ENCODE results near the gene FAM120C. TPM values are rescaled to one million over a fixed set of nuclear protein-coding genes. Genes with fewer than 3 reads are reported as not detected.

FAM120C gene
- total and polyA plus RNA-seq, 2 donors = 4.2 to 6.9 TPM

GRCh38 chrX:54029529-54030143 lies 153.4 kb downstream of the FAM120C start:
- DNase-seq (ENCODE audit: low read depth in 6 of 9, low spot score in 9 of 9) = no peak
- H3K4me1 ChIP-seq (ENCODE audit: control insufficient read depth in 2 of 2, insufficient read depth in 2 of 2, low read length in 2 of 2) = no peaks in the 10 kb centered on the region
- WGBS = 92% methylated on average over 10 of the region's 10 CpGs
- H3K4me3 ChIP-seq (ENCODE audit: low read length in 2 of 2) = no peak overlapping the region
- H3K36me3 ChIP-seq (ENCODE audit: control insufficient read depth in 2 of 2, insufficient read depth in 2 of 2, low read length in 1 of 2) = peaks cover 28 to 48% of the 10 kb centered on the region in 2 donors
- no peaks in the 10 kb centered on the region for H3K27me3 ChIP-seq (ENCODE audit: control insufficient read depth in 2 of 2, insufficient read depth in 1 of 2, low read length in 1 of 2)
- no peaks in the 10 kb centered on the region for H3K9me3 ChIP-seq (ENCODE audit: control insufficient read depth in 2 of 2, insufficient read depth in 1 of 2, low read length in 1 of 2)
- H3K27ac ChIP-seq (ENCODE audit: low read depth in 1 of 2, low read length in 1 of 2) = no peak overlapping the region

GRCh38 chrX:54024350-54024749 lies 158.7 kb downstream of the FAM120C start:
- H3K36me3 ChIP-seq (ENCODE audit: control insufficient read depth in 2 of 2, insufficient read depth in 2 of 2, low read length in 1 of 2) = peaks cover 19 to 30% of the 10 kb centered on the region in 2 donors
- no peaks in the 10 kb centered on the region for H3K9me3 ChIP-seq (ENCODE audit: control insufficient read depth in 2 of 2, insufficient read depth in 1 of 2, low read length in 1 of 2)
- WGBS = over 99% methylated on average over 5 of the region's 5 CpGs
- no peak overlapping the region for H3K4me3 ChIP-seq (ENCODE audit: low read length in 2 of 2)
- no peak overlapping the region for H3K27ac ChIP-seq (ENCODE audit: low read depth in 1 of 2, low read length in 1 of 2)
- DNase-seq (ENCODE audit: low read depth in 6 of 9, low spot score in 9 of 9) = no peak
- H3K4me1 ChIP-seq (ENCODE audit: control insufficient read depth in 2 of 2, insufficient read depth in 2 of 2, low read length in 2 of 2) = no peaks in the 10 kb centered on the region
- H3K27me3 ChIP-seq (ENCODE audit: control insufficient read depth in 2 of 2, insufficient read depth in 1 of 2, low read length in 1 of 2) = no peaks in the 10 kb centered on the region

Other genes with a start within 250 kb of the FAM120C start
- 13.4 TPM for gene PHF8, start 138.8 kb downstream of the FAM120C start, total RNA-seq
- gene PHF8, start 138.8 kb downstream of the FAM120C start, polyA plus RNA-seq = 14.0 TPM
- 1.9 TPM for gene WNK3, start 174.8 kb upstream of the FAM120C start, total RNA-seq
- 0.30 TPM for gene WNK3, start 174.8 kb upstream of the FAM120C start, polyA plus RNA-seq

All from thymus (tissue), 11 donors.